IPS-18a (cell line): ENCODE data around the gene LCNL1.

Source experiments
- H3K27ac ChIP-seq: one replicate; pipeline ENCODE4 v1.5.1; 2013; ENCODE audit warnings: low read length
- H3K27me3 ChIP-seq: one replicate; pipeline ENCODE4 v1.6.1; 2013; ENCODE audit warnings: mild to moderate bottlenecking, low read length; ENCODE audit not compliant: control insufficient read depth, insufficient read depth
- H3K36me3 ChIP-seq: one replicate; pipeline ENCODE4 v1.6.1; 2013; ENCODE audit warnings: low read depth, low read length; ENCODE audit not compliant: control insufficient read depth
- H3K4me1 ChIP-seq: one replicate; pipeline ENCODE4 v1.6.1; 2013; ENCODE audit warnings: low read depth, low read length; ENCODE audit not compliant: control insufficient read depth
- H3K4me3 ChIP-seq: one replicate; pipeline ENCODE4 v1.5.1; 2013; ENCODE audit warnings: low read length
- H3K9ac ChIP-seq: one replicate; pipeline ENCODE4 v1.6.1; 2013; ENCODE audit warnings: mild to moderate bottlenecking, low read length, moderate library complexity
- H3K9me3 ChIP-seq: one replicate; pipeline ENCODE4 v1.6.1; 2013; ENCODE audit warnings: low read depth, low read length; ENCODE audit not compliant: control insufficient read depth

The LCNL1 gene

GRCh38 chr9:136963751-136964150 lies 19.0 kb upstream of the LCNL1 start:
- no peak overlapping the region for H3K4me3 ChIP-seq
- H3K27me3 ChIP-seq: no peaks in the 10 kb centered on the region
- no peak overlapping the region for H3K9ac ChIP-seq
- H3K9me3 ChIP-seq: no peaks in the 10 kb centered on the region
- H3K27ac ChIP-seq: no peak overlapping the region
- H3K4me1 ChIP-seq: no peaks in the 10 kb centered on the region
- H3K36me3 ChIP-seq: no peaks in the 10 kb centered on the region

GRCh38 chr9:136964171-136964689 lies 18.6 kb upstream of the LCNL1 start:
- Histone ChIP-seq H3K27ac (no peak overlapping the region), H3K27me3 (no peaks in the 10 kb centered on the region), H3K4me1 (no peaks in the 10 kb centered on the region), H3K4me3 (no peak overlapping the region), H3K9ac (no peak overlapping the region), H3K36me3 (no peaks in the 10 kb centered on the region), H3K9me3 (no peaks in the 10 kb centered on the region)

- Histone ChIP-seq H3K36me3 (no peaks in the 10 kb centered on the region), H3K9me3 (no peaks in the 10 kb centered on the region), H3K9ac (no peak overlapping the region), H3K4me1 (no peaks in the 10 kb centered on the region), H3K4me3 (no peak overlapping the region), H3K27ac (no peak overlapping the region), H3K27me3 (no peaks in the 10 kb centered on the region)
Observed at GRCh38 chr9:136964833-136965422, 17.9 kb upstream of the LCNL1 start.

GRCh38 chr9:136965771-136966484 lies 16.9 kb upstream of the LCNL1 start:
- Histone ChIP-seq H3K9ac (no peak overlapping the region), H3K4me1 (no peaks in the 10 kb centered on the region), H3K36me3 (no peaks in the 10 kb centered on the region)

GRCh38 chr9:136968333-136969127 lies 14.3 kb upstream of the LCNL1 start:
- no peak overlapping the region for H3K9ac ChIP-seq

More at GRCh38 chr9:136965771-136966484, 16.9 kb upstream of the LCNL1 start:
- Histone ChIP-seq H3K27ac (no peak overlapping the region), H3K27me3 (no peaks in the 10 kb centered on the region), H3K9me3 (no peaks in the 10 kb centered on the region), H3K4me3 (no peak overlapping the region)

GRCh38 chr9:136969150-136969549 lies 13.6 kb upstream of the LCNL1 start:
- Histone ChIP-seq H3K4me3 (no peak overlapping the region), H3K27ac (no peak overlapping the region), H3K27me3 (no peaks in the 10 kb centered on the region)

More at GRCh38 chr9:136968333-136969127, 14.3 kb upstream of the LCNL1 start:
- no peaks in the 10 kb centered on the region for H3K4me1 ChIP-seq
- no peaks in the 10 kb centered on the region for H3K36me3 ChIP-seq
- H3K4me3 ChIP-seq: no peak overlapping the region
- H3K9me3 ChIP-seq: no peaks in the 10 kb centered on the region
- no peak overlapping the region for H3K27ac ChIP-seq
- no peaks in the 10 kb centered on the region for H3K27me3 ChIP-seq

GRCh38 chr9:136969774-136970173 lies 13.0 kb upstream of the LCNL1 start:
- Histone ChIP-seq H3K27me3 (no peaks in the 10 kb centered on the region), H3K4me3 (no peak overlapping the region), H3K36me3 (no peaks in the 10 kb centered on the region), H3K4me1 (no peaks in the 10 kb centered on the region), H3K9me3 (no peaks in the 10 kb centered on the region), H3K27ac (no peak overlapping the region), H3K9ac (no peak overlapping the region)

More at GRCh38 chr9:136969150-136969549, 13.6 kb upstream of the LCNL1 start:
- no peaks in the 10 kb centered on the region for H3K9me3 ChIP-seq
- no peaks in the 10 kb centered on the region for H3K4me1 ChIP-seq
- H3K9ac ChIP-seq: no peak overlapping the region
- no peaks in the 10 kb centered on the region for H3K36me3 ChIP-seq

- no peaks in the 10 kb centered on the region for H3K27me3 ChIP-seq
- H3K4me3 ChIP-seq: no peak overlapping the region
Observed at GRCh38 chr9:136970361-136970760, 12.4 kb upstream of the LCNL1 start.

GRCh38 chr9:136971746-136972145 lies 11.0 kb upstream of the LCNL1 start:
- Histone ChIP-seq H3K36me3 (no peaks in the 10 kb centered on the region), H3K4me3 (no peak overlapping the region), H3K4me1 (no peaks in the 10 kb centered on the region), H3K9ac (no peak overlapping the region), H3K27me3 (peaks cover under 1% of the 10 kb centered on the region), H3K27ac (no peak overlapping the region), H3K9me3 (no peaks in the 10 kb centered on the region)

More at GRCh38 chr9:136970361-136970760, 12.4 kb upstream of the LCNL1 start:
- Histone ChIP-seq H3K4me1 (no peaks in the 10 kb centered on the region), H3K9ac (no peak overlapping the region), H3K36me3 (no peaks in the 10 kb centered on the region), H3K27ac (no peak overlapping the region), H3K9me3 (no peaks in the 10 kb centered on the region)

GRCh38 chr9:136972335-136972734 lies 10.5 kb upstream of the LCNL1 start:
- no peak overlapping the region for H3K4me3 ChIP-seq
- H3K4me1 ChIP-seq: peaks cover 3% of the 10 kb centered on the region
- no peaks in the 10 kb centered on the region for H3K9me3 ChIP-seq
- H3K9ac ChIP-seq: no peak overlapping the region
- no peaks in the 10 kb centered on the region for H3K36me3 ChIP-seq
- H3K27ac ChIP-seq: no peak overlapping the region
- H3K27me3 ChIP-seq: peaks cover 4% of the 10 kb centered on the region

GRCh38 chr9:136972743-136973142 lies 10.1 kb upstream of the LCNL1 start:
- H3K27me3 ChIP-seq: peaks cover 4% of the 10 kb centered on the region
- no peak overlapping the region for H3K27ac ChIP-seq
- no peaks in the 10 kb centered on the region for H3K36me3 ChIP-seq
- no peak overlapping the region for H3K9ac ChIP-seq
- peaks cover 3% of the 10 kb centered on the region for H3K4me1 ChIP-seq
- no peak overlapping the region for H3K4me3 ChIP-seq
- no peaks in the 10 kb centered on the region for H3K9me3 ChIP-seq
